Measurements from ENCODE around the gene G3BP2.
A peak's percentile ranks its signal among the peaks of the same experiment; 100 is the strongest.

The G3BP2 gene

GRCh38 chr4:75698963-75699228 lies 25.7 kb upstream of the G3BP2 start:
- H3K79me2 ChIP-seq (ENCODE audit: insufficient read depth, low read length), result no peaks in the 10 kb centered on the region
- no peak overlapping the region for H3K9ac ChIP-seq (ENCODE audit: low read length)

GRCh38 chr4:75698162-75698962 lies 25.2 kb upstream of the G3BP2 start:
- H3K27ac ChIP-seq (ENCODE audit: low read depth, low read length, poor library complexity, severe bottlenecking), result peak overlapping the region; percentile 77
- TF ChIP-seq EZH2 (IDR thresholded peaks at IDR 0.05; ENCODE audit: borderline replicate concordance, low read length), result no peak
- no peak; the same call in 1 of the 2 replicates for TF ChIP-seq CTCF (IDR thresholded peaks at IDR 0.05; ENCODE audit: low read length)

More at GRCh38 chr4:75698963-75699228, 25.7 kb upstream of the G3BP2 start:
- H3K4me1 ChIP-seq (ENCODE audit: insufficient read depth, low read length, severe bottlenecking), result peaks cover 33% of the 10 kb centered on the region
- H3K27ac ChIP-seq (ENCODE audit: low read depth, low read length, poor library complexity, severe bottlenecking), result peak overlapping the region; percentile 77
- no peaks in the 10 kb centered on the region for H3K9me2 ChIP-seq (ENCODE audit: low read depth, low read length)
- no peaks in the 10 kb centered on the region for H4K20me1 ChIP-seq (ENCODE audit: insufficient read depth, low read length)
- TF ChIP-seq CTCF (IDR thresholded peaks at IDR 0.05; ENCODE audit: low read length) (no peak), EZH2 (IDR thresholded peaks at IDR 0.05; ENCODE audit: borderline replicate concordance, low read length) (no peak)
- no peaks in the 10 kb centered on the region for H3K9me3 ChIP-seq (ENCODE audit: low read length)
- H3K27me3 ChIP-seq (ENCODE audit: insufficient read depth, low read length), result no peaks in the 10 kb centered on the region
- H3F3A ChIP-seq (ENCODE audit: insufficient read depth, low read length), result peaks cover 6% of the 10 kb centered on the region; the same call in 1 of the 2 replicates
- H2AFZ ChIP-seq (ENCODE audit: low read length), result no peak overlapping the region
- H3K36me3 ChIP-seq (ENCODE audit: insufficient read depth, low read length), result no peaks in the 10 kb centered on the region
- peak overlapping the region; percentile 67 for H3K4me2 ChIP-seq (ENCODE audit: low read length)
- no peak overlapping the region for H3K4me3 ChIP-seq (ENCODE audit: low read depth, low read length, poor library complexity, severe bottlenecking)

GRCh38 chr4:75696581-75696980 lies 23.4 kb upstream of the G3BP2 start:
- peaks cover 39% of the 10 kb centered on the region for H3K4me1 ChIP-seq (ENCODE audit: insufficient read depth, low read length, severe bottlenecking)
- no peaks in the 10 kb centered on the region for H3K27me3 ChIP-seq (ENCODE audit: insufficient read depth, low read length)
- H3K4me3 ChIP-seq (ENCODE audit: low read depth, low read length, poor library complexity, severe bottlenecking), result no peak overlapping the region
- no peak overlapping the region; the same call in 1 of the 2 replicates for H3K4me2 ChIP-seq (ENCODE audit: low read length)
- TF ChIP-seq CTCF (IDR thresholded peaks at IDR 0.05; ENCODE audit: low read length) (no peak), EZH2 (IDR thresholded peaks at IDR 0.05; ENCODE audit: borderline replicate concordance, low read length) (no peak)
- H3K79me2 ChIP-seq (ENCODE audit: insufficient read depth, low read length), result no peaks in the 10 kb centered on the region
- no peaks in the 10 kb centered on the region for H3K36me3 ChIP-seq (ENCODE audit: insufficient read depth, low read length)
- H3K9ac ChIP-seq (ENCODE audit: low read length), result no peak overlapping the region
- no peaks in the 10 kb centered on the region for H4K20me1 ChIP-seq (ENCODE audit: insufficient read depth, low read length)
- peaks cover 6% of the 10 kb centered on the region; the same call in 1 of the 2 replicates for H3F3A ChIP-seq (ENCODE audit: insufficient read depth, low read length)
- H3K9me3 ChIP-seq (ENCODE audit: low read length), result no peaks in the 10 kb centered on the region
- H3K9me2 ChIP-seq (ENCODE audit: low read depth, low read length), result no peaks in the 10 kb centered on the region
- peak overlapping the region; percentile 14 for H3K27ac ChIP-seq (ENCODE audit: low read depth, low read length, poor library complexity, severe bottlenecking)
- H2AFZ ChIP-seq (ENCODE audit: low read length), result no peak overlapping the region

More at GRCh38 chr4:75698162-75698962, 25.2 kb upstream of the G3BP2 start:
- no peaks in the 10 kb centered on the region for H3K79me2 ChIP-seq (ENCODE audit: insufficient read depth, low read length)
- no peaks in the 10 kb centered on the region for H3K27me3 ChIP-seq (ENCODE audit: insufficient read depth, low read length)
- H3F3A ChIP-seq (ENCODE audit: insufficient read depth, low read length), result peaks cover 6% of the 10 kb centered on the region; the same call in 1 of the 2 replicates
- H3K4me3 ChIP-seq (ENCODE audit: low read depth, low read length, poor library complexity, severe bottlenecking), result peak overlapping the region; percentile 30
- H3K9me3 ChIP-seq (ENCODE audit: low read length), result no peaks in the 10 kb centered on the region
- H3K9ac ChIP-seq (ENCODE audit: low read length), result peak overlapping the region; percentile 29; the same call in 1 of the 2 replicates
- peak overlapping the region; percentile 83 for H2AFZ ChIP-seq (ENCODE audit: low read length)
- H3K4me2 ChIP-seq (ENCODE audit: low read length), result peak overlapping the region; percentile 67
- H3K4me1 ChIP-seq (ENCODE audit: insufficient read depth, low read length, severe bottlenecking), result peaks cover 33% of the 10 kb centered on the region
- H3K9me2 ChIP-seq (ENCODE audit: low read depth, low read length), result no peaks in the 10 kb centered on the region
- no peaks in the 10 kb centered on the region for H3K36me3 ChIP-seq (ENCODE audit: insufficient read depth, low read length)
- H4K20me1 ChIP-seq (ENCODE audit: insufficient read depth, low read length), result no peaks in the 10 kb centered on the region
